Gastrocnemius medialis (tissue), 4 donors: ENCODE data around the gene GP5.

ENCODE experiments used
- POLR2A ChIP-seq, 2 donors: fragments of 450-650 bp; IDR thresholded peaks; one replicate each; pipeline ENCODE4 v1.6.1; 2017; ENCODE audit warnings: antibody characterized with exemption in 2 of 2, mild to moderate bottlenecking in 2 of 2, moderate library complexity in 2 of 2
- TF ChIP-seq, protein P1 (sequence below), 5 experiments: fragments of 450-650 bp in 3 of 5; fragments of 200-600 bp in 2 of 5; sonication (generic) in 2 of 5; IDR thresholded peaks in 4 of 5; conservative IDR thresholded peaks in 1 of 5; 1 replicate in 4 of 5; 2 replicates in 1 of 5; pipeline ENCODE4 v1.5.1; 2016 to 2019; ENCODE audit warnings: antibody characterized with exemption in 5 of 5, mild to moderate bottlenecking in 3 of 5, moderate library complexity in 3 of 5

DNA sequence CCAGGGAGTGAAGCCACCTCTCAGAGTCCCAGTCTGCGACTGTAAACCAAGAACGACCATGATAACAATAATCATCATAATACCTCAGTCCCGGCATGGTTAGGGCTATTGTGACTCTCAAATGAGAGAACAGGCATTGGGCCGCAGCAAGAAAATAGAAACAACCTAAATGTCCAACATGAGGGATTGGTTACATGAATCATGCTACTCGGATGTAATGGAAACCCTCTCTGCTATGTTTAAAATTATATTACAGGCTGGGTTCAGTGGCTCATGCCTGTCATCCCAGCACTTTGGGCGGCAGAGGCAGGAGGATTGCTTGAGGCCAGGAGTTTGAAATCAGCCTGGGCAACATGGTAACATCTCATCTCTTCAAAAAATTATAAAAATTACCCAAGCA, 50.7 kb downstream of the GP5 start:
- TF ChIP-seq, protein P1, sequence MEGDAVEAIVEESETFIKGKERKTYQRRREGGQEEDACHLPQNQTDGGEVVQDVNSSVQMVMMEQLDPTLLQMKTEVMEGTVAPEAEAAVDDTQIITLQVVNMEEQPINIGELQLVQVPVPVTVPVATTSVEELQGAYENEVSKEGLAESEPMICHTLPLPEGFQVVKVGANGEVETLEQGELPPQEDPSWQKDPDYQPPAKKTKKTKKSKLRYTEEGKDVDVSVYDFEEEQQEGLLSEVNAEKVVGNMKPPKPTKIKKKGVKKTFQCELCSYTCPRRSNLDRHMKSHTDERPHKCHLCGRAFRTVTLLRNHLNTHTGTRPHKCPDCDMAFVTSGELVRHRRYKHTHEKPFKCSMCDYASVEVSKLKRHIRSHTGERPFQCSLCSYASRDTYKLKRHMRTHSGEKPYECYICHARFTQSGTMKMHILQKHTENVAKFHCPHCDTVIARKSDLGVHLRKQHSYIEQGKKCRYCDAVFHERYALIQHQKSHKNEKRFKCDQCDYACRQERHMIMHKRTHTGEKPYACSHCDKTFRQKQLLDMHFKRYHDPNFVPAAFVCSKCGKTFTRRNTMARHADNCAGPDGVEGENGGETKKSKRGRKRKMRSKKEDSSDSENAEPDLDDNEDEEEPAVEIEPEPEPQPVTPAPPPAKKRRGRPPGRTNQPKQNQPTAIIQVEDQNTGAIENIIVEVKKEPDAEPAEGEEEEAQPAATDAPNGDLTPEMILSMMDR (IDR thresholded peaks at IDR 0.05 in 4 of 5, conservative IDR thresholded peaks at IDR 0.05 in 1 of 5) = no peak
- no peak for TF ChIP-seq POLR2A (IDR thresholded peaks at IDR 0.05)
